Measurements from ENCODE around the gene DPEP3.
A peak's percentile ranks its signal among the peaks of the same experiment; 100 is the strongest.

DPEP3 gene

GRCh38 chr16:67936880-67937605, 43.3 kb downstream of the DPEP3 start:
- TF ChIP-seq, protein P1, sequence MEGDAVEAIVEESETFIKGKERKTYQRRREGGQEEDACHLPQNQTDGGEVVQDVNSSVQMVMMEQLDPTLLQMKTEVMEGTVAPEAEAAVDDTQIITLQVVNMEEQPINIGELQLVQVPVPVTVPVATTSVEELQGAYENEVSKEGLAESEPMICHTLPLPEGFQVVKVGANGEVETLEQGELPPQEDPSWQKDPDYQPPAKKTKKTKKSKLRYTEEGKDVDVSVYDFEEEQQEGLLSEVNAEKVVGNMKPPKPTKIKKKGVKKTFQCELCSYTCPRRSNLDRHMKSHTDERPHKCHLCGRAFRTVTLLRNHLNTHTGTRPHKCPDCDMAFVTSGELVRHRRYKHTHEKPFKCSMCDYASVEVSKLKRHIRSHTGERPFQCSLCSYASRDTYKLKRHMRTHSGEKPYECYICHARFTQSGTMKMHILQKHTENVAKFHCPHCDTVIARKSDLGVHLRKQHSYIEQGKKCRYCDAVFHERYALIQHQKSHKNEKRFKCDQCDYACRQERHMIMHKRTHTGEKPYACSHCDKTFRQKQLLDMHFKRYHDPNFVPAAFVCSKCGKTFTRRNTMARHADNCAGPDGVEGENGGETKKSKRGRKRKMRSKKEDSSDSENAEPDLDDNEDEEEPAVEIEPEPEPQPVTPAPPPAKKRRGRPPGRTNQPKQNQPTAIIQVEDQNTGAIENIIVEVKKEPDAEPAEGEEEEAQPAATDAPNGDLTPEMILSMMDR (IDR thresholded peaks at IDR 0.05; ENCODE audit: low read length), result no peak
- H3K79me2 ChIP-seq (ENCODE audit: insufficient read depth, low read length), result no peaks in the 10 kb centered on the region
- H3K27ac ChIP-seq (ENCODE audit: low read depth, low read length, poor library complexity, severe bottlenecking), result peak overlapping the region; percentile 93
- H3K36me3 ChIP-seq (ENCODE audit: insufficient read depth, low read length), result peaks cover 19% of the 10 kb centered on the region; the same call in 1 of the 2 replicates
- H3K4me1 ChIP-seq (ENCODE audit: insufficient read depth, low read length, severe bottlenecking), result peaks cover 46% of the 10 kb centered on the region
- H3F3A ChIP-seq (ENCODE audit: insufficient read depth, low read length), result no peaks in the 10 kb centered on the region
- no peaks in the 10 kb centered on the region for H3K9me2 ChIP-seq (ENCODE audit: low read depth, low read length)
- H3K9ac ChIP-seq (ENCODE audit: low read length), result peak overlapping the region; percentile 92
- H3K4me3 ChIP-seq (ENCODE audit: low read depth, low read length, poor library complexity, severe bottlenecking), result peak overlapping the region; percentile 95
- H3K27me3 ChIP-seq (ENCODE audit: insufficient read depth, low read length), result no peaks in the 10 kb centered on the region
- H3K4me2 ChIP-seq (ENCODE audit: low read length), result peak overlapping the region; percentile 81
- H2AFZ ChIP-seq (ENCODE audit: low read length), result no peak overlapping the region
- H4K20me1 ChIP-seq (ENCODE audit: insufficient read depth, low read length), result no peaks in the 10 kb centered on the region
- H3K9me3 ChIP-seq (ENCODE audit: low read length), result no peaks in the 10 kb centered on the region

GRCh38 chr16:67936124-67936879, 44.0 kb downstream of the DPEP3 start, which contains the start of gene PSMB10:
Gene PSMB10, minus strand, starts transcription at chr16:67936850. Its CDS starts 101 bp downstream, at chr16:67936749.
- Histone ChIP-seq H3K36me3 (ENCODE audit: insufficient read depth, low read length) (peaks cover 23% of the 10 kb centered on the region; the same call in 1 of the 2 replicates), H3K4me3 (ENCODE audit: low read depth, low read length, poor library complexity, severe bottlenecking) (peak within 1 kb of the TSS; percentile 95), H3K9ac (ENCODE audit: low read length) (peak within 1 kb of the TSS; percentile 92), H3K9me2 (ENCODE audit: low read depth, low read length) (no peaks in the 10 kb centered on the region), H3K27me3 (ENCODE audit: insufficient read depth, low read length) (no peaks in the 10 kb centered on the region), H3K27ac (ENCODE audit: low read depth, low read length, poor library complexity, severe bottlenecking) (peak within 1 kb of the TSS; percentile 93), H3K9me3 (ENCODE audit: low read length) (no peaks in the 10 kb centered on the region), H3K79me2 (ENCODE audit: insufficient read depth, low read length) (no peaks in the 10 kb centered on the region), H2AFZ (ENCODE audit: low read length) (no peak within 1 kb of the TSS), H3F3A (ENCODE audit: insufficient read depth, low read length) (no peaks in the 10 kb centered on the region), H4K20me1 (ENCODE audit: insufficient read depth, low read length) (no peaks in the 10 kb centered on the region), H3K4me2 (ENCODE audit: low read length) (peak within 1 kb of the TSS; percentile 81), H3K4me1 (ENCODE audit: insufficient read depth, low read length, severe bottlenecking) (peaks cover 39% of the 10 kb centered on the region)
- TF ChIP-seq EZH2 (IDR thresholded peaks at IDR 0.05; ENCODE audit: borderline replicate concordance, low read length), result no peak
- TF ChIP-seq, protein P1 (IDR thresholded peaks at IDR 0.05; ENCODE audit: low read length), result no peak

DNA sequence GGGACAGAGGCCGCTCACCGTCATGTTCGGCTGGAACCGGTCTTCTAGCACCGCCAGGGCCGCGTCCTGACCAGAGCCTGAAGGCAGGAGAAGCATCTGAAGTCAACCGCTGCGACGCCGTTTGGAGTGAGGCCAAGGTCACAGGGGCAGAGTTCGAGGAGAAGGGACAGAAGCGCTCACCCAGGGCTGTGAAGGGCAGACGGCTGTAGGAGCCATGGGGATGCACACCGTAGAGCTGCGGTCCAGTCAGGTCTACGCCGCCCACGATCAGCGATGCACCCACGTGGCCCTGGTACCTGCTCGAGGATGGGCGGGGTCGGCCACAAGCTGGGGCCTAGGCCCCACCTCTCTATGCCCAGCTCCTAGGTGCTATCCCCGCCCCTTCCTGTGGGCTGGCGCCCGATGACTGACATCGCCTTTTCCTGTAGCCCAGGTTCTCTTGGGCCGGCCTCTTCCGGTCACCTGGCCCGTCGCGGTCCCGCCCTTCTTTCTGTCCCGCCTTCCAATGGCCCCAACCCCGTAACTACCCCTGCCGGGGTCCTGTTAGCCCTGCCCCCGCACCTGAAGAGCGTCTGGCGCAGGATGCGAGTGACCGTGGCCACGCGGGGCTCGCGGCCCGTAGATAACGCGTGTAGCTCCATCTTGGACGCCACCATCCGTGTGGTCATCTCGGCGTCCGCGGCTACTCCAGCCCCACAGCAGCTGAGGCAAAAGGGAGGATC, 44.7 kb downstream of the DPEP3 start:
- TF ChIP-seq, protein P1 (IDR thresholded peaks at IDR 0.05; ENCODE audit: low read length), result no peak
- TF ChIP-seq EZH2 (IDR thresholded peaks at IDR 0.05; ENCODE audit: borderline replicate concordance, low read length), result no peak
- no peak overlapping the region for H2AFZ ChIP-seq (ENCODE audit: low read length)
- peak overlapping the region; percentile 92 for H3K9ac ChIP-seq (ENCODE audit: low read length)
- no peaks in the 10 kb centered on the region for H4K20me1 ChIP-seq (ENCODE audit: insufficient read depth, low read length)
- peaks cover 23% of the 10 kb centered on the region; the same call in 1 of the 2 replicates for H3K36me3 ChIP-seq (ENCODE audit: insufficient read depth, low read length)
- no peaks in the 10 kb centered on the region for H3F3A ChIP-seq (ENCODE audit: insufficient read depth, low read length)
- peak overlapping the region; percentile 95 for H3K4me3 ChIP-seq (ENCODE audit: low read depth, low read length, poor library complexity, severe bottlenecking)
- H3K4me2 ChIP-seq (ENCODE audit: low read length), result peak overlapping the region; percentile 81
- H3K4me1 ChIP-seq (ENCODE audit: insufficient read depth, low read length, severe bottlenecking), result peaks cover 39% of the 10 kb centered on the region
- H3K27me3 ChIP-seq (ENCODE audit: insufficient read depth, low read length), result no peaks in the 10 kb centered on the region
- H3K9me2 ChIP-seq (ENCODE audit: low read depth, low read length), result no peaks in the 10 kb centered on the region
- peak overlapping the region; percentile 93 for H3K27ac ChIP-seq (ENCODE audit: low read depth, low read length, poor library complexity, severe bottlenecking)
- H3K79me2 ChIP-seq (ENCODE audit: insufficient read depth, low read length), result no peaks in the 10 kb centered on the region
- no peaks in the 10 kb centered on the region for H3K9me3 ChIP-seq (ENCODE audit: low read length)

Data from OCI-LY1 (cell line).